Spinal cord (tissue), 10 donors: ENCODE measurements around the gene EPC2. TPM values are rescaled to one million over a fixed set of nuclear protein-coding genes. Genes with fewer than 3 reads are reported as not detected.

Experiments
- DNase-seq, 6 donors: peaks; one replicate each; pipeline versions ENCODE4 v3.0.0 to v3.0.0-alpha.2; 2013 to 2015; ENCODE audit warnings: low spot score in 6 of 6, low read depth in 4 of 6
- H3K27ac ChIP-seq: one replicate; pipeline ENCODE4 v1.5.1; 2013; ENCODE audit warnings: low read depth, low read length, control low read depth
- H3K27me3 ChIP-seq: one replicate; pipeline ENCODE4 v1.6.1; 2013; ENCODE audit warnings: low read length; ENCODE audit not compliant: control insufficient read depth, insufficient read depth
- H3K36me3 ChIP-seq: one replicate; pipeline ENCODE4 v1.6.1; 2013; ENCODE audit warnings: low read length; ENCODE audit not compliant: control insufficient read depth, insufficient read depth
- H3K4me1 ChIP-seq: one replicate; pipeline ENCODE4 v1.6.1; 2013; ENCODE audit warnings: low read length; ENCODE audit not compliant: control insufficient read depth, insufficient read depth
- H3K4me3 ChIP-seq: one replicate; pipeline ENCODE4 v1.5.1; 2013; ENCODE audit warnings: low read depth, low read length, control low read depth
- H3K9me3 ChIP-seq: one replicate; pipeline ENCODE4 v1.6.1; 2013; ENCODE audit warnings: low read length; ENCODE audit not compliant: control insufficient read depth, insufficient read depth
- WGBS: methylation state at CpG from one replicate; pipeline ENCODE4 v1.1.5; 2013; ENCODE audit warnings: missing lambda C conversion rate; ENCODE audit not compliant: insufficient coverage; 5-methylcytosine and 5-hydroxymethylcytosine counted together
- polyA plus RNA-seq, 2 donors: library from polyadenylated mRNA; unstranded; fragments of 120-200 nt; gene quantifications; one replicate each; pipeline ENCODE4 v1.2.1, GENCODE V29; 2013; ENCODE audit not compliant: insufficient read length in 2 of 2
- total RNA-seq, 2 donors: library from RNA; depleted of rRNA in 1 of 2; stranded (reverse); fragments of 120-200 nt in 1 of 2; fragments of >200 nt in 1 of 2; gene quantifications; one replicate each; pipeline versions ENCODE4 v1.2.3 to v1.2.4, GENCODE V29; 2013 to 2014
- donor health status: healthy.

Gene EPC2
- total and polyA plus RNA-seq, 4 donors: 31.5 to 52.6 (median 38.1) TPM

GRCh38 chr2:148812306-148812705 is 167.8 kb downstream of the EPC2 start:
- Histone ChIP-seq H3K9me3 (no peaks in the 10 kb centered on the region), H3K36me3 (no peaks in the 10 kb centered on the region), H3K27ac (no peak overlapping the region), H3K27me3 (no peaks in the 10 kb centered on the region), H3K4me1 (peaks cover 11% of the 10 kb centered on the region), H3K4me3 (no peak overlapping the region)
- WGBS: 46% methylated on average over 6 of the region's 6 CpGs
- peak in 4 of 6 donors; percentile 5 to 75 (median 32) for DNase-seq

- DNase-seq: no peak
- no peaks in the 10 kb centered on the region for H3K9me3 ChIP-seq
These were observed 169.1 kb downstream of the EPC2 start for GRCh38 chr2:148813603-148814065.

GRCh38 chr2:148814143-148814859 is 169.8 kb downstream of the EPC2 start:
- no peak overlapping the region for H3K4me3 ChIP-seq
- H3K27ac ChIP-seq: no peak overlapping the region
- no peaks in the 10 kb centered on the region for H3K36me3 ChIP-seq
- WGBS: 81% methylated on average over 3 of the region's 6 CpGs
- no peaks in the 10 kb centered on the region for H3K9me3 ChIP-seq
- H3K27me3 ChIP-seq: no peaks in the 10 kb centered on the region
- H3K4me1 ChIP-seq: peaks cover 11% of the 10 kb centered on the region
- DNase-seq: peak in 1 of 6 donors; percentile 16

More at GRCh38 chr2:148813603-148814065, 169.1 kb downstream of the EPC2 start:
- no peaks in the 10 kb centered on the region for H3K27me3 ChIP-seq
- no peak overlapping the region for H3K27ac ChIP-seq
- WGBS: 68% methylated on average over 8 of the region's 11 CpGs
- peaks cover 11% of the 10 kb centered on the region for H3K4me1 ChIP-seq
- no peak overlapping the region for H3K4me3 ChIP-seq
- H3K36me3 ChIP-seq: no peaks in the 10 kb centered on the region

GRCh38 chr2:148814860-148815419 is 170.4 kb downstream of the EPC2 start:
- Histone ChIP-seq H3K36me3 (no peaks in the 10 kb centered on the region), H3K27me3 (no peaks in the 10 kb centered on the region), H3K27ac (no peak overlapping the region), H3K4me3 (no peak overlapping the region), H3K9me3 (no peaks in the 10 kb centered on the region), H3K4me1 (peaks cover 11% of the 10 kb centered on the region)
- 93% methylated on average over 2 of the region's 7 CpGs for WGBS
- DNase-seq: no peak

- H3K27ac ChIP-seq: no peak overlapping the region
- H3K4me3 ChIP-seq: no peak overlapping the region
- no peaks in the 10 kb centered on the region for H3K36me3 ChIP-seq
- 89% methylated on average over 6 of the region's 6 CpGs for WGBS
- H3K9me3 ChIP-seq: no peaks in the 10 kb centered on the region
- peaks cover 11% of the 10 kb centered on the region for H3K4me1 ChIP-seq
- no peak for DNase-seq
- H3K27me3 ChIP-seq: no peaks in the 10 kb centered on the region
These were observed 171.6 kb downstream of the EPC2 start for GRCh38 chr2:148816176-148816575.

GRCh38 chr2:148817210-148817708 is 172.7 kb downstream of the EPC2 start:
- no peak overlapping the region for H3K27ac ChIP-seq
- H3K4me1 ChIP-seq: peaks cover 8% of the 10 kb centered on the region
- no peaks in the 10 kb centered on the region for H3K36me3 ChIP-seq
- no peaks in the 10 kb centered on the region for H3K27me3 ChIP-seq
- H3K4me3 ChIP-seq: peak overlapping the region; percentile 13
- peak; percentile 52 to 95 (median 68) for DNase-seq
- WGBS: 1% methylated on average over 7 of the region's 8 CpGs
- no peaks in the 10 kb centered on the region for H3K9me3 ChIP-seq

- H3K4me3 ChIP-seq: no peak overlapping the region
- no peaks in the 10 kb centered on the region for H3K27me3 ChIP-seq
- H3K27ac ChIP-seq: no peak overlapping the region
- H3K9me3 ChIP-seq: no peaks in the 10 kb centered on the region
- 86% methylated on average over 3 of the region's 4 CpGs for WGBS
- H3K4me1 ChIP-seq: peaks cover 3% of the 10 kb centered on the region
- H3K36me3 ChIP-seq: no peaks in the 10 kb centered on the region
- peak in 1 of 6 donors; percentile 9 for DNase-seq
These were observed 174.6 kb downstream of the EPC2 start for GRCh38 chr2:148819019-148819585.

GRCh38 chr2:148824190-148824589 is 179.6 kb downstream of the EPC2 start:
- Histone ChIP-seq H3K36me3 (no peaks in the 10 kb centered on the region), H3K9me3 (peaks cover 2% of the 10 kb centered on the region), H3K4me3 (no peak overlapping the region), H3K4me1 (no peaks in the 10 kb centered on the region), H3K27me3 (no peaks in the 10 kb centered on the region), H3K27ac (no peak overlapping the region)
- DNase-seq: no peak
- 80% methylated on average over 1 of the region's 1 CpG for WGBS

GRCh38 chr2:148826791-148827190 is 182.2 kb downstream of the EPC2 start:
- Histone ChIP-seq H3K36me3 (no peaks in the 10 kb centered on the region), H3K9me3 (peaks cover 2% of the 10 kb centered on the region), H3K27me3 (no peaks in the 10 kb centered on the region), H3K27ac (no peak overlapping the region), H3K4me1 (no peaks in the 10 kb centered on the region), H3K4me3 (no peak overlapping the region)
- no peak for DNase-seq
